Heart left ventricle (tissue), 13 donors: ENCODE measurements around the gene TAOK2.

Experiments used
- POLR2A ChIP-seq, 2 donors: fragments of 450-650 bp; IDR thresholded peaks; one replicate each; pipeline ENCODE4 v1.6.1; 2017; ENCODE audit warnings: antibody characterized with exemption in 2 of 2, mild to moderate bottlenecking in 2 of 2, moderate library complexity in 2 of 2
- TF ChIP-seq, protein P1 (sequence below), 12 donors: fragments of 200-600 bp; sonication (generic) in 4 of 12; IDR thresholded peaks; one replicate each; pipeline versions ENCODE4 v1.5.0 to v1.8.0; 2018 to 2022; ENCODE audit warnings: antibody characterized with exemption in 12 of 12, mild to moderate bottlenecking in 5 of 12
- donor health status: ischemic (EF 13 %, LVEDD 7.1; RV severe dilation, severe dysfunction).
- donor health status: DM: no; HTN: yes; CAD: no.
- donor health status: DM: no; HTN: no; CAD: no.
- donor health status: ischemic (EF 25% LVEDD 6.9; RV normal size, moderate dysfunction).
- donor health status: ischemic (EF 25% LVEDD 5.7; RV mildly dilated, moderate dysfunction).
- donor health status: ischemic (EF 35%, LVEDD 5.7; RV mildly dilated, moderate dysfunction).
- donor health status: nonischemic (EF 11% LVEDD 7.7; RV severe dilation, severe dysfunction).
- donor health status: DM: yes; HTN: yes; CAD: no.
- donor health status: PGD.
- donor health status: ischemic (EF 29% LVEDD 5.4; RV normal size, mild dysfunction).
- donor health status: nonischemic (EF 23%, LVEDD 6.1; RV moderate dilation, normal function).

DNA sequence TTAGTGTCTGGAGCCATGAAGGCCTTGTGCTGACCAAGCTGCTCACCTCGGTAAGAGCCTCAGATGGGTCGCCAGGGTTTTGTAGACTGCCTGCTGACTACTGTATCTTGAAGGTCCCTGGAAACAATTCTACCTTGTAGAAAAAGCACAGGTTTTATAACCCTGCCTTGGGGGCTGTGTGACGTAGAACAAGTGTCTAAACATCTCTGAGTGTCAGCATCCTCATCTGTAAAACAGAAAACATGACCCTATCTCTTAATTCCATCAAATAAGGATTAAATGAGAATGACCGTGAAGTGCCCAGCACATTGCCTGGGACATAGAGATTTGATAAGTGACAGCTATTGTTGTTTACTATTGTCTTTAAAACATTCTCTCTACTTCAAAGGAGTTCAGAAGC is 5.5 kb upstream of the TAOK2 start:
- TF ChIP-seq, protein P1, sequence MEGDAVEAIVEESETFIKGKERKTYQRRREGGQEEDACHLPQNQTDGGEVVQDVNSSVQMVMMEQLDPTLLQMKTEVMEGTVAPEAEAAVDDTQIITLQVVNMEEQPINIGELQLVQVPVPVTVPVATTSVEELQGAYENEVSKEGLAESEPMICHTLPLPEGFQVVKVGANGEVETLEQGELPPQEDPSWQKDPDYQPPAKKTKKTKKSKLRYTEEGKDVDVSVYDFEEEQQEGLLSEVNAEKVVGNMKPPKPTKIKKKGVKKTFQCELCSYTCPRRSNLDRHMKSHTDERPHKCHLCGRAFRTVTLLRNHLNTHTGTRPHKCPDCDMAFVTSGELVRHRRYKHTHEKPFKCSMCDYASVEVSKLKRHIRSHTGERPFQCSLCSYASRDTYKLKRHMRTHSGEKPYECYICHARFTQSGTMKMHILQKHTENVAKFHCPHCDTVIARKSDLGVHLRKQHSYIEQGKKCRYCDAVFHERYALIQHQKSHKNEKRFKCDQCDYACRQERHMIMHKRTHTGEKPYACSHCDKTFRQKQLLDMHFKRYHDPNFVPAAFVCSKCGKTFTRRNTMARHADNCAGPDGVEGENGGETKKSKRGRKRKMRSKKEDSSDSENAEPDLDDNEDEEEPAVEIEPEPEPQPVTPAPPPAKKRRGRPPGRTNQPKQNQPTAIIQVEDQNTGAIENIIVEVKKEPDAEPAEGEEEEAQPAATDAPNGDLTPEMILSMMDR (IDR thresholded peaks at IDR 0.05): no peak
- TF ChIP-seq POLR2A (IDR thresholded peaks at IDR 0.05): no peak
